HG03175 (cell line): ENCODE data around the gene PMEPA1.

Source experiments
- ATAC-seq: cut with Tn5 transposase; IDR thresholded peaks from one replicate; pipeline ENCODE4 v1.9.1; 2021; ENCODE audit warnings: mild to moderate bottlenecking, moderate library complexity; ENCODE audit not compliant: unreplicated experiment

Gene PMEPA1, protein sequence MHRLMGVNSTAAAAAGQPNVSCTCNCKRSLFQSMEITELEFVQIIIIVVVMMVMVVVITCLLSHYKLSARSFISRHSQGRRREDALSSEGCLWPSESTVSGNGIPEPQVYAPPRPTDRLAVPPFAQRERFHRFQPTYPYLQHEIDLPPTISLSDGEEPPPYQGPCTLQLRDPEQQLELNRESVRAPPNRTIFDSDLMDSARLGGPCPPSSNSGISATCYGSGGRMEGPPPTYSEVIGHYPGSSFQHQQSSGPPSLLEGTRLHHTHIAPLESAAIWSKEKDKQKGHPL

GRCh38 chr20:57709823-57710799 is at the start of gene PMEPA1:
PMEPA1 (minus strand) TSS chr20:57710015; CDS start chr20:57709582, 433 bp downstream.
- ATAC-seq = peak; percentile 72

DNA sequence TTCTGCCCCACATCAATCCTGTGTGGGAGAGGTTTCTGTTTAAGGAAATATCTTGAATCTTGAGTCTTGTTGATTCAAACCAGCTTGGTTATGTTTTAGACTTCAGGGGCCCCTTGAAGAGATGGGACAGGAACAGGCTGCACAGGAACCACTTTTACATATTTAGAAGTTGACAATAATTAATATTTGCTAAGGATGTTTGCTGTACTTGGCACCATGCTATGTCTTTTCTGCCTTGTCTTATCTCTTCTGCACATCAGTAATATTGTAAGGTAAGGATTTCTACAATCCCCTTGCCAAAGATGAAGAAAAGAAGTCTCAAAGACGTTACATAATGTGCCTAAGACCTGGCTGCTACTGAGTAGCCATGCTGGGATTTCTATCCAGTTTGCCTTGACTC is 48.0 kb upstream of the PMEPA1 start:
- ATAC-seq = no peak

DNA sequence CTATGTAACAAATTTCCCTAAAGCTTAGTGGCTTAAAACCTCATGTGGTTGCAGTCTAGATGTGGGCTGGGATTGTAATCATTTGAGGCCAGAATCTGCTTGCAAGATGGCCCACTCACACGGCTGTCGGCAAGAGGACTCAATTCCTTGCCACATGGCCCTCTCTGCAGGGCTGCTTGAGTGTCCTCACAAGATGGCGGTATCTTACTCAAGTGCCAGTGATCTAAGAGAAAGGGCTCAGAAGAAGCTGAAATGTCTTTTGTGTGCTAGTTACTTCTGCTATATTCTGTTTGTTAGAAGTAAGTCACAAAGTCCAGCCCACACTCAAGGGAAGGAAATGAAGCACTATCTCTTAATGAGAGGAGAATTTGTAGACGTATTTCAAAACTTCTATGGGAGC is 47.1 kb upstream of the PMEPA1 start:
- ATAC-seq = no peak

- ATAC-seq = no peak
These were observed 46.4 kb upstream of the PMEPA1 start for GRCh38 chr20:57756213-57756612.

DNA sequence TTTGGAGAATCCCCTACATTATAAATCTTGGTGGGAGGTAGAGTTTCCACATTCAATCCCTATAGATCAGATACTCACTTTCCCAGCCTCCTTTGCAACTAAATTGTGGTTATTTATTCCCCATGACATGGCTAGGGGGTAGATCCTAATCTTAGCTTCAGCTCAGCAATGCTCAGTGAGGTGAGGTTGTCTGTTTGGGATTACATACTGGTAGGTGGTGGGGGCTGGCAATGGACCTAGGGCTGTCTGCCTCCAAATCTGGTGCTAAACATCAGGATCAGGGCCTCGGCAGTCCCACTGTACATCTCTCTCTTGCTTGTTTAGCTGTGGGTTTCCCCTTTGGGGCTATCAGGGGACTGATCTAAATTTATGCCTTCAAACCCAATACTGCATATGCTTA is 45.8 kb upstream of the PMEPA1 start:
- ATAC-seq = no peak

GRCh38 chr20:57754190-57754589 is 44.4 kb upstream of the PMEPA1 start:
- no peak for ATAC-seq

DNA sequence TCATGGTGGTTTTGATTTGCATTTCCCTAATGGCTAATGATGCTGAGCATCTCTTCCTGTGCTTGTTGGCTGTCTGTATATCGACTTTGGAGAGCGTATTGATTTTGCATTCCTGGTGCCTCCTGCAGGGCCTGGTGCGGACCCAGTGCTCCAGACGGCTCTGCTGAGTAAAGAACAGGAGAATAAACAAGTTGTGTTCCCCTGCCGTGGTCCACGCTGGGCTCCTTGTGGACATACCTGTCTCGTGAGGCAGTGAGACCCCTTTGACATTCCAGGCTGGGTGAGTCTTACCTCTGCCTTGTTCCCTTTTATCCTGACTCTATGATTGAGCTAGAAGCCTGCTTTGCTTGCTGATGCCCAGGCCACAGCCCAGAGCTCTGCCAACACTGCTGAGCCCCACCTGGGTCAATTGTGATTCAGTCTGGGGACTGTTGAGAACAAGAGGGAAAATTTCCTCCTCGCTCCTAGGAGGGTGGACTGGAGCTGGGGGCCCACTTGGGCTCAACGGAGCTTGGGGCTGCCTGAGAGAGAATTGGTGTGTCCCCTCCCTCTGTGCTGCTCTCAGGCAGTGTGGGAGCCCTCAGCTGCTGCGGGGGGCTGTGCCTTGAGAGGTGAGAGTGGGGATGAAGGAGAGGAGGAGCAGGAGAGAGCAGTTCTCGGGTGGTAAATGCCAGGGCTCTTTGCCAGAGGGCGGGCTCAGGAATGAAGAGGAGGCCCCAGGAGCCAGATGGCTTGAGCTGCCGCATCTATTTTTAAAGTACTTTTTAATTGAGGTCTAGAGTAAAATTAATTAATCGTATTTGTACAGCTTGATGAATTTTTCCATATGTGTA is 43.7 kb upstream of the PMEPA1 start:
- no peak for ATAC-seq

GRCh38 chr20:57751411-57751810 is 41.6 kb upstream of the PMEPA1 start:
- ATAC-seq = no peak

- no peak for ATAC-seq
These were observed 40.1 kb upstream of the PMEPA1 start for GRCh38 chr20:57749869-57750268.

DNA sequence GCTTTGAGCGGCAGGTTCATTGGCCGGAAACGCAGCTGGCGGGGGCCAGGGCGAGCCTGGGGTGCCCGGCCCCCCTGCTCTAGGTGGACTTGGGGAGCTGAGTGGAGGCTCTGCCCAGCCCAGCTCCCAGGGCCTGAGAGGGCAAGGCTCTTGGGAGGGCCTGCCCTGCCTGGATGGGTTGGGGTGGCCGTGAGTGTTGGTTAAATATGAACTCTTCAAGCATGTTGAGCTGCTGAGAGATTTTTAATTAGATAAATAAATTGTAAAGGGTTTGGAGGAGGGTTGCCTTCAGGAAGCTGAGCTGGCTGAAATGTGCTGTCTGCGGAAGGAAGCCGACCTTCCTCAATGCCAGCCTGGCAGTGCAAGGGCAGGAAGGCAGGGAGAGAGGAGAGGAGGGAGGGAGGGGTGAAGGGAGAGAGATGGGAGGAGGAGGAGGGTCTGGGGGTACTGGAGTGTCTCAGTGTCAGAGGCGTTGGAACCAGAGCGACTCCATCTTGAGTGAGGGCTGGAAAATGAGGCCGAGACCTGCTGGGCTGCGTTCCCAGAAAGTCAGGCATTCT is 39.4 kb upstream of the PMEPA1 start:
- no peak for ATAC-seq

DNA sequence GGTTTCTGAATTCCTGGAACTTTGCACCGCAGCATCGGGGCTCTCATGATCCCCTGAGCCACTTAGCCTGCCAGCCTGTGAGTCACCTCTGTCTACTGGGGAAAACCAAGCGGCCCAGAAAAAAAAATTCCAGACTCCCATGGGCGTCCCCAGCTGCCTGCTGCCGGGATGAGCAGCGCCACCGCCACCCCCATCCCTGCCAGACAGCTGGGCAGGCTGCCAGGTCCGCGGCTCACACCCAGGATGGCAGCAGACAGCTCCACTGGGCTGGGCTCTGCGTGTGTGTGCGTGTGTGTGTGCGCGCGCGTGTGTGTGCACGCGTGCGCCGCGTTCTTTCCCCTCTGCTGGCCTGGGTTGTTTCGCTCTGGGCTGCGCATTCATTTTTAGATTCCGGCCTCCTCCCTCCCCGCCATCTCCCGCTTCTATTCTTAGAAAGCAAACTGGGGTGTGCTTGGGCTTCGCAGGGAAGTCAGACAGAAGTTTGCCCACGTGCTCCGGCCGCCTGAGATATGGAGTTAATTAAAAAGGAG is 38.9 kb upstream of the PMEPA1 start:
- ATAC-seq = no peak

DNA sequence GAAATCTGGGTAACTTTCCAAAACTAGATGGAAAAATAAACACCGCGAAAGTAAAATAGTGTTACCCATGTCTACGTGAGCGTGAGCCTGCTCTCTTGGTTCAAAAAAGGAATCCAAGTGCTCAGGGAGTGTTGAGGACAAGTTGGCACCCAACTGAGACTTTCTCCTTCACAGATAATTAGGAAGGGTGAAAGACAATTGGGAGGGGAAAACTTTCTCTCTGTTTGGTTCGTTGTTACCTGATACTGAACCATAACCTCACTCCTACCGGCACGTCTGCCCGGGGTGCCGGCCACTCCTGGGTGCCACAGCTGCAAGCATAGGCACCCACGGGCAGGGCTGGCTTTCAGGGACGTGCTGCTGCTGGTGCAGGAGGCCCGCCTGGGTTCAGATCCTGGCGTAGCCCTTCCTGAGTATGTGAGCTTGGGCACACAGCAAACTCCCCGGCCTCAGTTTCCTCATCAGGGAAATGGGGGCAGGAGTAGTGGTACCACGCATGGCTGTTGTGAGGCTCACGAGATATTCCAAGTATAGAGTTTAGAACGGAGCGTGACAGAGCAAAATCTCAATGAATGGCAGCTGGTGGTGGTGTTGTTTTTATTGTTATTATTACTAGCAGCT is 38.2 kb upstream of the PMEPA1 start:
- ATAC-seq = no peak

DNA sequence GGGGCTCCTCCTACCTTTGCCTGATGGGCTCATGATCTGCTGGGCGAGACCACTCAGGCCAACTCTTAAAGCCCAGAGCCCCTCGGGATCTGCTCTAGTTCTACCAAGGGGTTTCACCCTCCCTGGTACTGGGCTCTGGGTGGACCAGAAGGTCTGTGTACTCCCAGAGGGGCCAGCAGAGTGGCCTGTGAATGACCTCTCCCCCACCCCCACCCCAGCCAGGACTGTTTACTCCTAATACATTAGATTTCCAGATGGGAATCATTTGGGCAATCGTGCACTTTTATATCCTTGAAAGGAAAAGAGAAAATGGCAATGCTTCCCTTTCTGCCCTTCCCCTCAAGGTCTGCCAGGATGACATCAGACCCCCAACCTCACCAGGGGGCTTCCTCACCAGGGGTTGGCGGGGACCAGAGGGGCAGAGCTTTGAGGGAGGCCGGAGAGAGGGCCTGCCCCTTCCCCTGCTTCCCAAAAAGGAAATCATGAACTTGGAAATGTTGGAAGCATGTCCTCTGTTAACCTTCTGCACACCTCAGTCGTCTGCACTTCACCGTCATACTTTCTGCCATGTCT is 37.1 kb upstream of the PMEPA1 start:
- no peak for ATAC-seq

- no peak for ATAC-seq
These were observed 36.4 kb upstream of the PMEPA1 start for GRCh38 chr20:57746201-57746600.

DNA sequence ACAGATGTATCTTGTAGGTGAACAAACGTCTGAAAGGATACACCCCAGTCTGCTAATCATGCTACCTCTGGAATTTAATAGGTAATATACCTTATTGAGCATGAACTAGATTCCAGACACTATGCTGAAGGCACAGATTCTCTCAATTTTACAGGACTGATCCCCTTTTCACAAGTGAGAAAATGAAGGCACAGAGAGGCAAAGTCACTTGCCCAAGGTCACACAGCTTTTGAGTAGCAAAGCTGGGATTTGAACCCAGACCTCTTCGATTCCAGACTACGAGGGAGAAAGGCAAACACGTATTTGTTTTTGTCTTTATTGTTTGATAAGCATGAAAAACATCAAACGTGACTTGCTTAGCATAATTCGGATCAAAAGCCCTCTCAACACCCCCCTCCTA is 34.4 kb upstream of the PMEPA1 start:
- no peak for ATAC-seq

- ATAC-seq = no peak
These were observed 33.8 kb upstream of the PMEPA1 start for GRCh38 chr20:57743450-57744095.

GRCh38 chr20:57742507-57743181 is 32.8 kb upstream of the PMEPA1 start:
- no peak for ATAC-seq

DNA sequence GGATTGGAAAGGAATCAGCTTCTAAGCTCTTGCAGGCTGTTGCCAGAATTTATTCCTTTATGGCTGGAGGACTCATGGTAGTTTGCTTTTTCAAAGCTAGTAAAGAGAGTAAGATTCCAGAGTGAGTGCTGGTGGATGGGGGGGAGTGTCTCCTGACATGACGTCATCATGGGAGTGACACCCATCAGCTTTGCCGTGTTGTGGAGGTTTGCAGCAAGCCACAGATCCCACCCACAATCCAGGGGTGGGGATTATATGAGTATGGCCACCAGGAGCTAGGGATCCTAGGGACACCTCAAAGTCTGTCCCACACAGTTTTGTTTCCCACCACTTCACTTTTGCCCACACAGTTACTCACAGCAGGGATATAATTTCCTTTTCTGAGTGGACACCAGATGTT is 28.7 kb upstream of the PMEPA1 start:
- no peak for ATAC-seq

DNA sequence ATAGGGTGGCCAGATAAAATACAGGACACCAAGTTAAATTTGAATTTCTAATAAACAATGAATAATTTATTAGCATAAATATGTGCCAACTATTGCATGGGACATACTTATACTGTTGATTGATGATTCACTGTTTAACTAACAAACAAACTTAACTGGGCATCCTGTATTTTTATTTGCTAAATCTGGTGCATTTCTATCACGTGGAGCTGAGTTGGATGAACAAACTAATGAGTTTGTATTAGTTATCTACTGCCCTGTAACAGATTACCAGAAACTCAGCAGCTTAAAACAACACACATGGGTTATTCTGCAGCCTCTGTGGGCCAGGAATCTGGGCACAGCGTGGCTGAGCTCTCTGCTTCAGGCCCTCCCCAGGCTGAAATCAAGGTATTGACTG is 28.2 kb upstream of the PMEPA1 start:
- ATAC-seq = no peak
